Umbilical cord (tissue), 2 donors: ENCODE data around the gene ZNF148. TPM values are rescaled to one million over a fixed set of nuclear protein-coding genes. Genes with fewer than 3 reads are reported as not detected.
"Not testable (repeated sequence)": the region's sequence is repeated elsewhere in the genome, so short reads cannot be mapped to it uniquely, and the experiment has no call there.

ENCODE experiments used
- DNase-seq: peaks from one replicate; pipeline ENCODE4 v3.0.0-alpha.2; 2015; ENCODE audit warnings: low spot score
- total RNA-seq: library from RNA; depleted of rRNA; stranded (reverse); fragments of >200 nt; gene quantifications from one replicate; pipeline ENCODE4 v1.2.3, GENCODE V29; 2014; ENCODE audit warnings: low replicate concordance; ENCODE audit not compliant: insufficient read depth

ZNF148 gene
- total RNA-seq = 39.0 TPM

GRCh38 chr3:125374996-125375941, at the start of gene ZNF148:
Gene ZNF148 (minus strand): TSS chr3:125375325. CDS start chr3:125313640, 61,685 bp downstream.
- DNase-seq = peak; percentile 92

- DNase-seq = no peak
Observed at GRCh38 chr3:125418306-125418705, 43.2 kb upstream of the ZNF148 start.

GRCh38 chr3:125416235-125416634, 41.1 kb upstream of the ZNF148 start:
- DNase-seq = no peak

- no peak for DNase-seq
Observed at GRCh38 chr3:125414669-125415068, 39.5 kb upstream of the ZNF148 start.

- no peak for DNase-seq
Observed at GRCh38 chr3:125410922-125411321, 35.8 kb upstream of the ZNF148 start.

GRCh38 chr3:125406070-125406469, 30.9 kb upstream of the ZNF148 start:
- DNase-seq = no peak

GRCh38 chr3:125405515-125405914, 30.4 kb upstream of the ZNF148 start:
- DNase-seq = not testable (repeated sequence)

- DNase-seq = peak; percentile 25
Observed at GRCh38 chr3:125403789-125404188, 28.7 kb upstream of the ZNF148 start.

GRCh38 chr3:125402639-125403038, 27.5 kb upstream of the ZNF148 start:
- no peak for DNase-seq

GRCh38 chr3:125401402-125401801, 26.3 kb upstream of the ZNF148 start:
- DNase-seq = no peak

- DNase-seq = no peak
Observed at GRCh38 chr3:125398952-125399351, 23.8 kb upstream of the ZNF148 start.

- DNase-seq = peak; percentile 26
Observed at GRCh38 chr3:125395091-125395490, 20.0 kb upstream of the ZNF148 start.

GRCh38 chr3:125394406-125394805, 19.3 kb upstream of the ZNF148 start:
- DNase-seq = no peak

- DNase-seq = no peak
Observed at GRCh38 chr3:125389282-125389681, 14.2 kb upstream of the ZNF148 start.

GRCh38 chr3:125388369-125388768, 13.2 kb upstream of the ZNF148 start:
- not testable (repeated sequence) for DNase-seq

- DNase-seq = no peak
Observed at GRCh38 chr3:125386811-125387210, 11.7 kb upstream of the ZNF148 start.

GRCh38 chr3:125383744-125384143, 8.6 kb upstream of the ZNF148 start:
- DNase-seq = no peak

- no peak for DNase-seq
Observed at GRCh38 chr3:125382298-125382697, 7.2 kb upstream of the ZNF148 start.

- DNase-seq = no peak
Observed at GRCh38 chr3:125381743-125382142, 6.6 kb upstream of the ZNF148 start.

- DNase-seq = no peak
Observed at GRCh38 chr3:125381314-125381713, 6.2 kb upstream of the ZNF148 start.

GRCh38 chr3:125379483-125379882, 4.4 kb upstream of the ZNF148 start:
- DNase-seq = no peak

- DNase-seq = no peak
Observed at GRCh38 chr3:125378762-125379161, 3.6 kb upstream of the ZNF148 start.

- DNase-seq = no peak
Observed at GRCh38 chr3:125375950-125376679, 990 bp upstream of the ZNF148 start.
